HepG2 (cell line): ENCODE results near the gene NFATC4. TPM values are rescaled to one million over a fixed set of nuclear protein-coding genes. Genes with fewer than 3 reads are reported as not detected.
A peak's percentile ranks its signal among the peaks of the same experiment; 100 is the strongest.

Experiments
- ATF5 ChIP-seq: sonication (generic); formaldehyde crosslinking; IDR thresholded peaks from 2 replicates; pipeline ENCODE4 v1.4.0; 2020; ENCODE audit warnings: mild to moderate bottlenecking, low read depth, missing genetic modification reagents
- ELF3 ChIP-seq: IDR thresholded peaks from 2 replicates; pipeline ENCODE4 v1.6.1; 2016; ENCODE audit warnings: missing genetic modification reagents, missing compliant biosample characterization
- GFI1 ChIP-seq: sonication (generic); formaldehyde crosslinking; IDR thresholded peaks from 2 replicates; pipeline ENCODE4 v1.5.0; 2020; ENCODE audit warnings: missing genetic modification reagents, mild to moderate bottlenecking, borderline replicate concordance
- HNF4A ChIP-seq: sonication (generic); formaldehyde crosslinking; IDR thresholded peaks from 2 replicates; pipeline ENCODE4 v1.4.0; 2020; ENCODE audit warnings: missing genetic modification reagents
- NKX3-1 ChIP-seq: sonication (generic); formaldehyde crosslinking; IDR thresholded peaks from 2 replicates; pipeline ENCODE4 v1.5.0; 2020; ENCODE audit warnings: missing genetic modification reagents
- NR2F2 ChIP-seq: IDR thresholded peaks from 2 replicates; pipeline ENCODE4 v1.6.1; 2012; ENCODE audit warnings: low read depth, inconsistent platforms, borderline replicate concordance
- SIX4 ChIP-seq: sonication (generic); formaldehyde crosslinking; IDR thresholded peaks from 2 replicates; pipeline ENCODE4 v1.4.0; 2020; ENCODE audit warnings: missing genetic modification reagents
- SMAD3 ChIP-seq: sonication (generic); formaldehyde crosslinking; IDR thresholded peaks from 2 replicates; pipeline ENCODE4 v1.4.0; 2020; ENCODE audit warnings: missing genetic modification reagents
- SNAPC5 ChIP-seq: sonication (generic); formaldehyde crosslinking; IDR thresholded peaks from 2 replicates; pipeline ENCODE4 v1.8.1; 2023; ENCODE audit warnings: mild to moderate bottlenecking, missing genetic modification reagents, borderline replicate concordance
- UBTF ChIP-seq: sonication (generic); formaldehyde crosslinking; IDR thresholded peaks from 2 replicates; pipeline ENCODE4 v1.4.0; 2020; ENCODE audit warnings: mild to moderate bottlenecking, missing genetic modification reagents
- ZFP1 ChIP-seq: IDR thresholded peaks from 2 replicates; pipeline ENCODE4 v1.6.1; 2016
- ZFX ChIP-seq: sonication (generic); formaldehyde crosslinking; IDR thresholded peaks from 2 replicates; pipeline ENCODE4 v1.4.0; 2020; ENCODE audit warnings: mild to moderate bottlenecking, low read depth, missing genetic modification reagents, moderate library complexity
- ZHX2 ChIP-seq, 2 experiments: sonication (generic) in 1 of 2; formaldehyde crosslinking in 1 of 2; IDR thresholded peaks; 2 replicates each; pipeline versions ENCODE4 v1.6.1 to v1.9.0; 2014 to 2022; ENCODE audit warnings: antibody characterized with exemption in 1 of 2, borderline replicate concordance in 1 of 2, inconsistent platforms in 1 of 2, low read depth in 1 of 2, missing genetic modification reagents in 1 of 2
- ZNF143 ChIP-seq: sonication (generic); formaldehyde crosslinking; IDR thresholded peaks from 2 replicates; pipeline ENCODE4 v1.4.0; 2020; ENCODE audit warnings: missing genetic modification reagents
- ZNF281 ChIP-seq: sonication (generic); formaldehyde crosslinking; IDR thresholded peaks from 2 replicates; pipeline ENCODE4 v1.4.0; 2020; ENCODE audit warnings: missing genetic modification reagents, borderline replicate concordance
- polyA plus RNA-seq, 8 experiments: library from polyadenylated mRNA; depleted of rRNA in 3 of 8; stranded (reverse) in 7 of 8; unstranded in 1 of 8; fragments of >200 nt; fragmentation: Illumina TruSeq in 4 of 8; extraction: Trizol in 4 of 8; gene quantifications; 2 replicates each; pipeline versions ENCODE4 v1.2.1 to v1.2.3, GENCODE V29; 2011 to 2016; ENCODE audit warnings: low read depth in 4 of 8, missing spikeins in 1 of 8, mixed read lengths in 1 of 8; ENCODE audit not compliant: insufficient read depth in 1 of 8
- total RNA-seq, 5 experiments: library from RNA; depleted of rRNA; stranded (reverse); fragments of >200 nt; fragmentation: Illumina TruSeq; extraction: Trizol; gene quantifications; 2 replicates each; pipeline ENCODE4 v1.2.3, GENCODE V29; 2016; ENCODE audit warnings: low read depth in 1 of 5

NFATC4 gene
- total and polyA plus RNA-seq, 2 of the 13 experiments (the other 11 are each of a cell fraction or from before 2014, with no cell fraction given): 0.04 to 0.15 TPM

GRCh38 chr14:24426912-24427536, 59.0 kb downstream of the NFATC4 start (continued):
- peak; percentile 43; the same call in 1 of the 2 replicates for TF ChIP-seq ZNF281
- no peak for TF ChIP-seq ZNF143 (CRISPR knock-in tag)
- TF ChIP-seq GFI1 (CRISPR knock-in tag): no peak
- TF ChIP-seq SMAD3: peak; percentile 59
- 0 out of 2 replicates have a peak, but pooled peaks have one; percentile 16 for TF ChIP-seq SIX4 (CRISPR knock-in tag)
- peak; percentile 75 for TF ChIP-seq UBTF (CRISPR knock-in tag)
- TF ChIP-seq ZFX: peak; percentile 66
- 0 out of 2 replicates have a peak, but pooled peaks have one; percentile 58 for TF ChIP-seq ZFP1 (CRISPR knock-in tag)
- TF ChIP-seq SNAPC5 (CRISPR knock-in tag): no peak
- peak; percentile 70 for TF ChIP-seq ELF3
- no peak for TF ChIP-seq NR2F2
- no peak for TF ChIP-seq NKX3-1
- TF ChIP-seq HNF4A (CRISPR knock-in tag): peak; percentile 98
- no peak for TF ChIP-seq ZHX2 (IDR thresholded peaks at IDR 0.05; ENCODE audit: low read depth)
- TF ChIP-seq ZHX2 (CRISPR knock-in tag; IDR thresholded peaks at IDR 0.05; ENCODE audit: borderline replicate concordance): no peak
- peak; percentile 8; the same call in 1 of the 2 replicates for TF ChIP-seq ATF5 (CRISPR knock-in tag)
